ENCODE measurements around the gene ZNF710.

GRCh38 chr15:90036343-90036742 is 35.2 kb downstream of the ZNF710 start:
- TF ChIP-seq NFATC3 (IDR thresholded peaks at IDR 0.05) (no peak), RBM39 (optimal IDR thresholded peaks at IDR 0.05; ENCODE audit: low read depth, low read length) (no peak), HNRNPH1 (optimal IDR thresholded peaks at IDR 0.05; ENCODE audit: low read depth, low read length) (no peak)

All from K562 (cell line).